ENCODE measurements around the gene WEE2.

GRCh38 chr7:141744131-141744530, 36.0 kb downstream of the WEE2 start:
- TF ChIP-seq POLR2A (IDR thresholded peaks at IDR 0.05) (no peak), CTCF (IDR thresholded peaks at IDR 0.05) (no peak)
